Vagina (tissue), 2 donors: ENCODE measurements around the gene KLF17. TPM values are rescaled to one million over a fixed set of nuclear protein-coding genes. Genes with fewer than 3 reads are reported as not detected.

Source experiments
- DNase-seq, 2 donors: peaks; one replicate each; pipeline ENCODE4 v3.0.0-alpha.2; 2017; ENCODE audit errors: extremely low spot score in 2 of 2
- H3K27ac ChIP-seq: fragments of 200-600 bp; sonication (generic); one replicate; pipeline ENCODE4 v1.5.1; 2019
- H3K27me3 ChIP-seq: fragments of 200-600 bp; sonication (generic); one replicate; pipeline ENCODE4 v1.5.1; 2019
- H3K36me3 ChIP-seq, 2 donors: fragments of 200-600 bp; sonication (generic); one replicate each; pipeline ENCODE4 v1.5.1; 2017 to 2019
- H3K4me1 ChIP-seq: fragments of 200-600 bp; sonication (generic); one replicate; pipeline ENCODE4 v1.5.1; 2019
- H3K4me3 ChIP-seq, 2 donors: fragments of 200-600 bp; sonication (generic); 1 replicate in 1 of 2; 2 replicates in 1 of 2; pipeline ENCODE4 v1.5.1; 2016 to 2019
- H3K9me3 ChIP-seq: fragments of 200-600 bp; sonication (generic); one replicate; pipeline ENCODE4 v1.5.1; 2019
- POLR2A ChIP-seq, 2 donors: fragments of 450-650 bp; IDR thresholded peaks; one replicate each; pipeline ENCODE4 v1.6.1; 2017; ENCODE audit warnings: antibody characterized with exemption in 2 of 2, mild to moderate bottlenecking in 2 of 2, moderate library complexity in 2 of 2
- POLR2AphosphoS5 ChIP-seq, 2 donors: sonication (generic); formaldehyde crosslinking; IDR thresholded peaks; one replicate each; pipeline ENCODE4 v1.9.0; 2017; ENCODE audit warnings: antibody characterized with exemption in 2 of 2, mild to moderate bottlenecking in 2 of 2, low read depth in 1 of 2; ENCODE audit not compliant: insufficient read depth in 1 of 2
- intact Hi-C: fragments of 100-400 bp; cut with DNase I; formaldehyde crosslinking; loops from one replicate; pipeline ENCODE4 v1.15.1; 2023
- total RNA-seq: library from RNA; depleted of rRNA; stranded (reverse); fragments of >200 nt; gene quantifications from one replicate; pipeline ENCODE4 v1.2.3, GENCODE V29; 2016
- TF ChIP-seq, protein P1 (sequence below), 3 experiments: fragments of 450-650 bp in 2 of 3; fragments of 200-600 bp in 1 of 3; sonication (generic) in 1 of 3; IDR thresholded peaks; one replicate each; pipeline ENCODE4 v1.5.1; 2017 to 2019; ENCODE audit warnings: antibody characterized with exemption in 3 of 3, mild to moderate bottlenecking in 2 of 3, moderate library complexity in 2 of 3

KLF17 gene
- total RNA-seq, 1 donor from 2014 or later, result 0.25 TPM

DNA sequence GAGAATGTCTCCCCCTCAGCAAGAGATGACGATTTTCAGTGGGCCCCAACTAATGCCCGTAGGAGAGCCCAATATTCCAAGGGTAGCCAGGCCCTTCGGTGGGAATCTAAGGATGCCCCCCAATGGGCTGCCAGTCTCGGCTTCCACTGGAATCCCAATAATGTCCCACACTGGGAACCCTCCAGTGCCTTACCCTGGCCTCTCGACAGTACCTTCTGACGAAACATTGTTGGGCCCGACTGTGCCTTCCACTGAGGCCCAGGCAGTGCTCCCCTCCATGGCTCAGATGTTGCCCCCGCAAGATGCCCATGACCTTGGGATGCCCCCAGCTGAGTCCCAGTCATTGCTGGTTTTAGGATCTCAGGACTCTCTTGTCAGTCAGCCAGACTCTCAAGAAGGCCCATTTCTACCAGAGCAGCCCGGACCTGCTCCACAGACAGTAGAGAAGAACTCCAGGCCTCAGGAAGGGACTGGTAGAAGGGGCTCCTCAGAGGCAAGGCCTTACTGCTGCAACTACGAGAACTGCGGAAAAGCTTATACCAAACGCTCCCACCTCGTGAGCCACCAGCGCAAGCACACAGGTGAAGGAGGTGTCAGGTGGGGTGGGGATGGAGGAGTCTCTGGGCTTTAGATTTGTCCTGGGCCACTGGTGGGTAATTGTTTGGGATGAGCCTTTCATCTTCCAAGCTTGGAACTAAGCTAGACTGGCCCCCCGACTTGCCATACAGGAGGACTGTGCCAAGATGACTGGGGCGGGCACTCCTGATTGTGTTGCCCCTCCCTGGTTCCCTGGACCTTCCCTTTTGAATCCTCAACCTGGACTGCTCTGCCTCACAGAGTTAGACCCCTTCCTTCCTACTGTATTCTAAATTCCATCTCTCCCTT is 11.2 kb downstream of the KLF17 start:
- Histone ChIP-seq H3K9me3 (no peaks in the 10 kb centered on the region), H3K36me3 (no peaks in the 10 kb centered on the region), H3K4me1 (no peaks in the 10 kb centered on the region), H3K4me3 (no peak overlapping the region), H3K27me3 (no peaks in the 10 kb centered on the region), H3K27ac (no peak overlapping the region)
- DNase-seq, result no peak
- intact Hi-C loops, result no loop called here
- TF ChIP-seq POLR2A (IDR thresholded peaks at IDR 0.05) (no peak), POLR2AphosphoS5 (IDR thresholded peaks at IDR 0.05; ENCODE audit: insufficient read depth in 1 of 2, low read depth in 1 of 2) (no peak)
- TF ChIP-seq, protein P1, sequence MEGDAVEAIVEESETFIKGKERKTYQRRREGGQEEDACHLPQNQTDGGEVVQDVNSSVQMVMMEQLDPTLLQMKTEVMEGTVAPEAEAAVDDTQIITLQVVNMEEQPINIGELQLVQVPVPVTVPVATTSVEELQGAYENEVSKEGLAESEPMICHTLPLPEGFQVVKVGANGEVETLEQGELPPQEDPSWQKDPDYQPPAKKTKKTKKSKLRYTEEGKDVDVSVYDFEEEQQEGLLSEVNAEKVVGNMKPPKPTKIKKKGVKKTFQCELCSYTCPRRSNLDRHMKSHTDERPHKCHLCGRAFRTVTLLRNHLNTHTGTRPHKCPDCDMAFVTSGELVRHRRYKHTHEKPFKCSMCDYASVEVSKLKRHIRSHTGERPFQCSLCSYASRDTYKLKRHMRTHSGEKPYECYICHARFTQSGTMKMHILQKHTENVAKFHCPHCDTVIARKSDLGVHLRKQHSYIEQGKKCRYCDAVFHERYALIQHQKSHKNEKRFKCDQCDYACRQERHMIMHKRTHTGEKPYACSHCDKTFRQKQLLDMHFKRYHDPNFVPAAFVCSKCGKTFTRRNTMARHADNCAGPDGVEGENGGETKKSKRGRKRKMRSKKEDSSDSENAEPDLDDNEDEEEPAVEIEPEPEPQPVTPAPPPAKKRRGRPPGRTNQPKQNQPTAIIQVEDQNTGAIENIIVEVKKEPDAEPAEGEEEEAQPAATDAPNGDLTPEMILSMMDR (IDR thresholded peaks at IDR 0.05), result no peak

DNA sequence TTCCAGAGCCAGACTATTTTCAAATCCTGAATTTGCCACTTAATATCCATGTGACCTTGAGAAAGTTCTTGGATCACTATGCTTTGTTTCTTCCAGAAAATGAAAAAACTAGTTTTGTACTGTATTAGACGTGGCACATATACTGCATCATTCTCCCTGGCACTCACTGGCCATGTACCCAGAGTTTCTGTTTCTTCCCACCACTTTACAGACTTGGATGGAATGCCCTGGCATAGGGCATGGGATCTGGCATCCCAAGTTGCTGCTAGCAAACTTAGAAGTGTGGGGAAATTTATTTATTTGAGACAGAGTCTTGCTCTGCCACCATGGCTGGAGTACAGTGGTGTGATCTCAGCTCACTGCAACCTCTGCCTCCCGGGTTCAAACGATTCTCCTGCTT is 12.8 kb downstream of the KLF17 start:
- intact Hi-C loops, result no loop called here
- H3K27me3 ChIP-seq, result no peaks in the 10 kb centered on the region
- DNase-seq, result no peak

DNA sequence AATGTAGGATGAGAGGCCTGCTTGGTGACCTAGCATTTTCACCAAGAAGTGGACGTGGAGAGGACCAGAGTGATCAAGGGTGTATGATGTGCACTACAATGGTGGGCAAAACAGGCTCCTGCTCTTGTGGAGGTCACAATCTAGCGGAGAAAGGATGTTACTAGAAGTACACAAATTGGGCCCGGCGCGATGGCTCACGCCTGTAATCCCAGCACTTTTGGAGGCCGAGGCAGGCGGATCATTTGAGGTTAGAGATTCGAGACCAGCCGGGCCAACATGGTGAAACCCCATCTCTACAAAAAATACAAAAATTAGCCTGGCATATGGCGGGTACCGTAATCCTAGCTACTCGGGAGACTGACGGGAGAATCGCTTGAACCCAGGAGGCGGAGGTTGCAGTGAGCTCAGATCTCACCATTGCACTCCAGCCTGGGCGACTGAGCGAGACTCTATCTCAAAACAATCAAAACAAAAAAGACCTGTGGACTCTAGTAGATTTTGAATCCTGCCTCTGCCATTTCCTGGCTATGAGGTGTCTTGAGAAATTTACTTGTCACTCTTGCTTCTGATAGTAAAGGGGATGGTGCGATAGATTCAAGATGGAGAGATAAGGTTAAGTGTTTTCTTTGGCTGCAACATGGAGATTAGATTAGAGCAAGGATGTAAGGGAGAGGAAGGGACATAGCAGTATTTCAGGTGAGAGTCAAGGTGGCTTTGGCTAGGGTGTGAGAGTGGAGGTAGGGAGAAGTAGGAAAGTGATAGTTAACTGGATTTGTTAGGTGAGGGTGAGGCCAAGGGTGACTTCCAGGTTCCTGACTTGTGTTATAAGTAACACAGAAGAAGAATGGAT is 15.7 kb downstream of the KLF17 start:
- H3K4me3 ChIP-seq, result no peak overlapping the region

More for the DNA sequence above, 12.8 kb downstream of the KLF17 start:
- H3K4me3 ChIP-seq, result no peak overlapping the region
- H3K27ac ChIP-seq, result no peak overlapping the region
- no peak for TF ChIP-seq POLR2A (IDR thresholded peaks at IDR 0.05)
- TF ChIP-seq, protein P1 (IDR thresholded peaks at IDR 0.05), result no peak
- no peaks in the 10 kb centered on the region for H3K4me1 ChIP-seq
- H3K36me3 ChIP-seq, result no peaks in the 10 kb centered on the region
- H3K9me3 ChIP-seq, result no peaks in the 10 kb centered on the region

DNA sequence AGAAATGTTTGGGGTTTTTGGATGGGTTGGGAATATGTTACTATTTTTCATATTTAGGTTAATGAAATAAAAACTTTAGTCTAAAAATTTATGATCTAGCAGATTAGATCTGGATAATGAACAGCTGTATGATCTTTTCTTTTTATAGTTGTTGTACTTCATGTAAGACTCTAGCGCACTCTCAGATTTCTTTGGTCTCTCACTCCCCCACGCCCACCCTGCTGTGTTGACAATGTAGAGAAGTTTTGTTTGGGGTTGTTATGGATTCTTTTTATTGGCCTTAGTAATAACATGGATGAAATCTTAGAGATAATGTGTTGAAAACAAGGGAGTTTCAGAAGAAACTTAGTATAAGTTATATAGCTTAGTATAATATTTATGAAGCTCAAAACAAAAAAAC is 17.3 kb downstream of the KLF17 start:
- no peak for DNase-seq
- Histone ChIP-seq H3K27me3 (no peaks in the 10 kb centered on the region), H3K9me3 (no peaks in the 10 kb centered on the region), H3K4me3 (no peak overlapping the region), H3K4me1 (no peaks in the 10 kb centered on the region), H3K36me3 (no peaks in the 10 kb centered on the region), H3K27ac (no peak overlapping the region)
- intact Hi-C loops, result no loop called here
- TF ChIP-seq POLR2A (IDR thresholded peaks at IDR 0.05) (no peak), POLR2AphosphoS5 (IDR thresholded peaks at IDR 0.05; ENCODE audit: insufficient read depth in 1 of 2, low read depth in 1 of 2) (no peak)
- TF ChIP-seq, protein P1 (IDR thresholded peaks at IDR 0.05), result no peak

More for the DNA sequence above, 15.7 kb downstream of the KLF17 start:
- intact Hi-C loops, result no loop called here
- Histone ChIP-seq H3K4me1 (no peaks in the 10 kb centered on the region), H3K27ac (no peak overlapping the region), H3K27me3 (no peaks in the 10 kb centered on the region), H3K9me3 (no peaks in the 10 kb centered on the region), H3K36me3 (no peaks in the 10 kb centered on the region)
- no peak for DNase-seq
- TF ChIP-seq, protein P1 (IDR thresholded peaks at IDR 0.05), result no peak
- no peak for TF ChIP-seq POLR2AphosphoS5 (IDR thresholded peaks at IDR 0.05; ENCODE audit: insufficient read depth in 1 of 2, low read depth in 1 of 2)
- TF ChIP-seq POLR2A (IDR thresholded peaks at IDR 0.05), result no peak
